ENCODE results near the gene SERPINF2.

Gene SERPINF2

DNA sequence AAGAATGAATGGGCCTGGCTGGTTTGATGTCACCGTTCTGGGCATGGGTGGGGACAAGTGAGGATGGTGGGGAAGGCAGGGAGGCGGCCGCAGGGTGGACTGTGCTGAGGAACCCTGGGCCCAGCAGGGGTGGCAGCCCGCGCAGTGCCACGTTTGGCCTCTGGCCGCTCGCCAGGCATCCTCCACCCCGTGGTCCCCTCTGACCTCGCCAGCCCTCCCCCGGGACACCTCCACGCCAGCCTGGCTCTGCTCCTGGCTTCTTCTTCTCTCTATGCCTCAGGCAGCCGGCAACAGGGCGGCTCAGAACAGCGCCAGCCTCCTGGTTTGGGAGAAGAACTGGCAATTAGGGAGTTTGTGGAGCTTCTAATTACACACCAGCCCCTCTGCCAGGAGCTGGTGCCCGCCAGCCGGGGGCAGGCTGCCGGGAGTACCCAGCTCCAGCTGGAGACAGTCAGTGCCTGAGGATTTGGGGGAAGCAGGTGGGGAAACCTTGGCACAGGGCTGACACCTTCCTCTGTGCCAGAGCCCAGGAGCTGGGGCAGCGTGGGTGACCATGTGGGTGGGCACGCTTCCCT lies 12.7 kb downstream of the SERPINF2 start:
- H3K27me3 ChIP-seq, result no peaks in the 10 kb centered on the region
- no peaks in the 10 kb centered on the region for H3K9me3 ChIP-seq
- no peaks in the 10 kb centered on the region for H3K36me3 ChIP-seq
- peaks cover 14% of the 10 kb centered on the region for H3K4me1 ChIP-seq
- no peak overlapping the region; the same call in 1 of the 2 replicates for H3K4me3 ChIP-seq (ENCODE audit: low read depth, low read length)
- TF ChIP-seq, protein P1, sequence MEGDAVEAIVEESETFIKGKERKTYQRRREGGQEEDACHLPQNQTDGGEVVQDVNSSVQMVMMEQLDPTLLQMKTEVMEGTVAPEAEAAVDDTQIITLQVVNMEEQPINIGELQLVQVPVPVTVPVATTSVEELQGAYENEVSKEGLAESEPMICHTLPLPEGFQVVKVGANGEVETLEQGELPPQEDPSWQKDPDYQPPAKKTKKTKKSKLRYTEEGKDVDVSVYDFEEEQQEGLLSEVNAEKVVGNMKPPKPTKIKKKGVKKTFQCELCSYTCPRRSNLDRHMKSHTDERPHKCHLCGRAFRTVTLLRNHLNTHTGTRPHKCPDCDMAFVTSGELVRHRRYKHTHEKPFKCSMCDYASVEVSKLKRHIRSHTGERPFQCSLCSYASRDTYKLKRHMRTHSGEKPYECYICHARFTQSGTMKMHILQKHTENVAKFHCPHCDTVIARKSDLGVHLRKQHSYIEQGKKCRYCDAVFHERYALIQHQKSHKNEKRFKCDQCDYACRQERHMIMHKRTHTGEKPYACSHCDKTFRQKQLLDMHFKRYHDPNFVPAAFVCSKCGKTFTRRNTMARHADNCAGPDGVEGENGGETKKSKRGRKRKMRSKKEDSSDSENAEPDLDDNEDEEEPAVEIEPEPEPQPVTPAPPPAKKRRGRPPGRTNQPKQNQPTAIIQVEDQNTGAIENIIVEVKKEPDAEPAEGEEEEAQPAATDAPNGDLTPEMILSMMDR (IDR thresholded peaks at IDR 0.05; ENCODE audit: low read depth, low read length), result no peak
- peak; percentile 63 for DNase-seq

GRCh38 chr17:1755827-1756262 lies 13.2 kb downstream of the SERPINF2 start:
- no peaks in the 10 kb centered on the region for H3K36me3 ChIP-seq
- no peak overlapping the region; the same call in 1 of the 2 replicates for H3K4me3 ChIP-seq (ENCODE audit: low read depth, low read length)
- TF ChIP-seq, protein P1 (IDR thresholded peaks at IDR 0.05; ENCODE audit: low read depth, low read length), result no peak
- no peaks in the 10 kb centered on the region for H3K27me3 ChIP-seq
- DNase-seq, result no peak
- peaks cover 14% of the 10 kb centered on the region for H3K4me1 ChIP-seq
- H3K9me3 ChIP-seq, result no peaks in the 10 kb centered on the region

GRCh38 chr17:1758807-1759206 lies 16.1 kb downstream of the SERPINF2 start:
- TF ChIP-seq, protein P1 (IDR thresholded peaks at IDR 0.05; ENCODE audit: low read depth, low read length), result no peak
- no peaks in the 10 kb centered on the region for H3K9me3 ChIP-seq
- DNase-seq, result no peak
- no peak overlapping the region for H3K4me3 ChIP-seq (ENCODE audit: low read depth, low read length)
- peaks cover 25% of the 10 kb centered on the region for H3K4me1 ChIP-seq
- no peaks in the 10 kb centered on the region for H3K36me3 ChIP-seq
- no peaks in the 10 kb centered on the region for H3K27me3 ChIP-seq

- Histone ChIP-seq H3K4me3 (ENCODE audit: low read depth, low read length) (no peak overlapping the region), H3K9me3 (no peaks in the 10 kb centered on the region), H3K27me3 (no peaks in the 10 kb centered on the region), H3K4me1 (peaks cover 30% of the 10 kb centered on the region), H3K36me3 (no peaks in the 10 kb centered on the region)
- TF ChIP-seq, protein P1 (IDR thresholded peaks at IDR 0.05; ENCODE audit: low read depth, low read length), result no peak
- DNase-seq, result no peak
Measured at GRCh38 chr17:1759529-1759928, 16.9 kb downstream of the SERPINF2 start.

DNA sequence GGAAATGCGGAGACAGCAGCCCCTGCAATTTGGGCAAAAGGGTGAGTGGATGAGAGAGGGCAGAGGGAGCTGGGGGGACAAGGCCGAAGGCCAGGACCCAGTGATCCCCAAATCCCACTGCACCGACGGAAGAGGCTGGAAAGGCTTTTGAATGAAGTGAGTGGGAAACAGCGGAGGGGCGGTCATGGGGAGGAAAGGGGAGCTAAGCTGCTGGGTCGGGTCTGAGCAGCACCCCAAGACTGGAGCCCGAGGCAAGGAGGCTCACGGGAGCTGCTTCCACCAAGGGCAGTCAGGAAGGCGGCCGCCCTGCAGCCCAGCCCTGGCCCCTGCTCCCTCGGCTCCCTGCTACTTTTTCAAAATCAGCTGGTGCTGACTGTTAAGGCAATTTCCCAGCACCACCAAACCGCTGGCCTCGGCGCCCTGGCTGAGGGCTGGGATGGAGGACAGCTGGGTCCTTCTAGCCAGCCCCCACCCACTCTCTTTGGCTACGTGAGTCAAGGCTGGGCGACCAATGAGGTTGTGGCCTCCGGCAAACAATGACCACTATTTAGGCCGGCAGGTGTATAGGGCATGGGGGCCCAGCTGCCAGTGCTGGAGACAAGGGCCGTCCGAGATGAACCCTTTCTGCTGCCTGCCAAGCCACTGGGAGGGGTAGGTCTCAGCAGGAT lies 19.7 kb downstream of the SERPINF2 start:
- TF ChIP-seq, protein P1 (IDR thresholded peaks at IDR 0.05; ENCODE audit: low read depth, low read length), result no peak
- H3K36me3 ChIP-seq, result no peaks in the 10 kb centered on the region
- no peaks in the 10 kb centered on the region for H3K27me3 ChIP-seq
- no peaks in the 10 kb centered on the region for H3K9me3 ChIP-seq
- peaks cover 16% of the 10 kb centered on the region for H3K4me1 ChIP-seq
- peak; percentile 38 for DNase-seq
- peak overlapping the region; percentile 20; the same call in 1 of the 2 replicates for H3K4me3 ChIP-seq (ENCODE audit: low read depth, low read length)
